Uterus (tissue), 4 donors: ENCODE measurements around the gene CDC27. TPM values are rescaled to one million over a fixed set of nuclear protein-coding genes. Genes with fewer than 3 reads are reported as not detected.
"Not testable (repeated sequence)": the region's sequence is repeated elsewhere in the genome, so short reads cannot be mapped to it uniquely, and the experiment has no call there.

Experiments
- DNase-seq, 2 donors: peaks; one replicate each; pipeline ENCODE4 v3.0.0-alpha.2; 2019 to 2020
- H3K27ac ChIP-seq, 2 donors: fragments of 200-600 bp; sonication (generic); 1 replicate in 1 of 2; 2 replicates in 1 of 2; pipeline ENCODE4 v1.5.1; 2016 to 2018
- H3K27me3 ChIP-seq, 2 donors: fragments of 200-600 bp; sonication (generic); one replicate each; pipeline ENCODE4 v1.5.1; 2018 to 2019; ENCODE audit warnings: control low read depth in 1 of 2
- H3K36me3 ChIP-seq, 2 donors: fragments of 200-600 bp; sonication (generic); one replicate each; pipeline ENCODE4 v1.5.1; 2019; ENCODE audit warnings: control low read depth in 1 of 2
- H3K4me1 ChIP-seq, 2 donors: fragments of 200-600 bp; sonication (generic); one replicate each; pipeline ENCODE4 v1.5.1; 2018 to 2019; ENCODE audit warnings: control low read depth in 1 of 2
- H3K4me3 ChIP-seq, 2 donors: fragments of 200-600 bp; sonication (generic); 1 replicate in 1 of 2; 2 replicates in 1 of 2; pipeline ENCODE4 v1.5.1; 2018 to 2019; ENCODE audit warnings: mild to moderate bottlenecking in 1 of 2
- H3K9me3 ChIP-seq, 2 donors: fragments of 200-600 bp; sonication (generic); one replicate each; pipeline ENCODE4 v1.5.1; 2019; ENCODE audit warnings: control low read depth in 1 of 2
- CTCF ChIP-seq, 4 experiments: fragments of 200-600 bp in 2 of 4; fragments of 450-650 bp in 2 of 4; sonication (generic) in 2 of 4; IDR thresholded peaks; one replicate each; pipeline ENCODE4 v1.5.1; 2016 to 2019; ENCODE audit warnings: antibody characterized with exemption in 4 of 4, mild to moderate bottlenecking in 2 of 4, moderate library complexity in 1 of 4
- POLR2A ChIP-seq, 2 donors: fragments of 450-650 bp; IDR thresholded peaks; one replicate each; pipeline ENCODE4 v1.6.1; 2016; ENCODE audit warnings: antibody characterized with exemption in 2 of 2, mild to moderate bottlenecking in 1 of 2, moderate library complexity in 1 of 2
- intact Hi-C: fragments of 100-400 bp; cut with DNase I; formaldehyde crosslinking; loops from one replicate; pipeline ENCODE4 v1.15.1; 2023; ENCODE audit warnings: low total_unique reads
- total RNA-seq, 4 donors: library from RNA; depleted of rRNA in 3 of 4; stranded (reverse); fragments of >200 nt in 3 of 4; gene quantifications; one replicate each; pipeline versions ENCODE4 v1.1.0 to v1.2.4, GENCODE V29; 2014 to 2023
- donor health status: DM: yes; HTN: yes; CAD: no.

Gene CDC27
- total RNA-seq, 4 donors from 2014 or later, result 87.1 to 129 (median 108) TPM

- Histone ChIP-seq H3K4me3 (no peak overlapping the region), H3K9me3 (no peaks in the 10 kb centered on the region), H3K4me1 (no peaks in the 10 kb centered on the region), H3K36me3 (no peaks in the 10 kb centered on the region), H3K27me3 (no peaks in the 10 kb centered on the region), H3K27ac (no peak overlapping the region)
- TF ChIP-seq POLR2A (IDR thresholded peaks at IDR 0.05) (no peak), CTCF (IDR thresholded peaks at IDR 0.05) (no peak)
- intact Hi-C loops, result no loop called here
- DNase-seq, result no peak
These were observed 53.9 kb downstream of the CDC27 start for GRCh38 chr17:47135235-47135634.

- intact Hi-C loops, H3K27ac ChIP-seq, H3K4me1 ChIP-seq, H3K9me3 ChIP-seq, DNase-seq, H3K27me3 ChIP-seq, H3K36me3 ChIP-seq, H3K4me3 ChIP-seq: not testable (repeated sequence)
These were observed 54.7 kb downstream of the CDC27 start for GRCh38 chr17:47134354-47134753.

- no peaks in the 10 kb centered on the region for H3K4me1 ChIP-seq
- no peaks in the 10 kb centered on the region for H3K27me3 ChIP-seq
- no peak overlapping the region for H3K27ac ChIP-seq
- DNase-seq, result no peak
- TF ChIP-seq CTCF (IDR thresholded peaks at IDR 0.05) (no peak), POLR2A (IDR thresholded peaks at IDR 0.05) (no peak)
- no peaks in the 10 kb centered on the region for H3K9me3 ChIP-seq
- H3K4me3 ChIP-seq, result no peak overlapping the region
- intact Hi-C loops, result no loop called here
- no peaks in the 10 kb centered on the region for H3K36me3 ChIP-seq
These were observed 57.3 kb downstream of the CDC27 start for GRCh38 chr17:47131761-47132160.

GRCh38 chr17:47126835-47127234 is 62.3 kb downstream of the CDC27 start:
- DNase-seq, H3K9me3 ChIP-seq, H3K27ac ChIP-seq, H3K4me1 ChIP-seq, H3K4me3 ChIP-seq, H3K27me3 ChIP-seq, H3K36me3 ChIP-seq, intact Hi-C loops: not testable (repeated sequence)

GRCh38 chr17:47123262-47123661 is 65.8 kb downstream of the CDC27 start:
- H3K4me3 ChIP-seq, H3K27me3 ChIP-seq, H3K9me3 ChIP-seq, H3K36me3 ChIP-seq, intact Hi-C loops, H3K27ac ChIP-seq, H3K4me1 ChIP-seq, DNase-seq: not testable (repeated sequence)

- H3K36me3 ChIP-seq, result no peaks in the 10 kb centered on the region
- intact Hi-C loops, result no loop called here
- no peaks in the 10 kb centered on the region for H3K9me3 ChIP-seq
- no peak for DNase-seq
- no peak overlapping the region for H3K27ac ChIP-seq
- TF ChIP-seq POLR2A (IDR thresholded peaks at IDR 0.05), result no peak
- TF ChIP-seq CTCF (IDR thresholded peaks at IDR 0.05), result no peak
- no peaks in the 10 kb centered on the region for H3K4me1 ChIP-seq
- H3K4me3 ChIP-seq, result no peak overlapping the region
- H3K27me3 ChIP-seq, result no peaks in the 10 kb centered on the region
These were observed 68.5 kb downstream of the CDC27 start for GRCh38 chr17:47120521-47121095.
